Measurements from ENCODE around the gene POP4.

- TF ChIP-seq CTCF (IDR thresholded peaks at IDR 0.05), result peak; percentile 60 to 87 (median 82)
- TF ChIP-seq POLR2A (IDR thresholded peaks at IDR 0.05), result no peak
Observed at GRCh38 chr19:29610574-29611271, 4.6 kb downstream of the POP4 start.
